HEK293 (cell line): ENCODE results near the gene GRHL3.

Experiments used
- OSR2 ChIP-seq: fragments of 450-650 bp; formaldehyde crosslinking; IDR thresholded peaks from 2 replicates; pipeline ENCODE4 v1.5.1; 2016; ENCODE audit warnings: missing biosample characterization, missing genetic modification characterization
- YY1 ChIP-seq: fragments of 450-650 bp; formaldehyde crosslinking; IDR thresholded peaks from 2 replicates; pipeline ENCODE4 v1.5.1; 2018; ENCODE audit warnings: missing biosample characterization, missing genetic modification characterization
- ZBTB8A ChIP-seq: fragments of 450-650 bp; formaldehyde crosslinking; IDR thresholded peaks from 2 replicates; pipeline ENCODE4 v1.5.1; 2016; ENCODE audit warnings: missing biosample characterization, missing genetic modification characterization
- ZNF169 ChIP-seq: fragments of 450-650 bp; formaldehyde crosslinking; IDR thresholded peaks from 2 replicates; pipeline ENCODE4 v1.5.1; 2016; ENCODE audit warnings: missing biosample characterization, missing genetic modification characterization
- ZNF202 ChIP-seq: fragments of 450-650 bp; formaldehyde crosslinking; IDR thresholded peaks from 2 replicates; pipeline ENCODE4 v1.5.1; 2016; ENCODE audit warnings: missing biosample characterization, missing genetic modification characterization, borderline replicate concordance
- ZNF239 ChIP-seq: fragments of 450-650 bp; formaldehyde crosslinking; IDR thresholded peaks from 2 replicates; pipeline ENCODE4 v1.5.1; 2016; ENCODE audit warnings: missing biosample characterization, missing genetic modification characterization
- ZNF514 ChIP-seq: fragments of 450-650 bp; formaldehyde crosslinking; IDR thresholded peaks from 2 replicates; pipeline ENCODE4 v1.5.1; 2016; ENCODE audit warnings: missing biosample characterization, missing genetic modification characterization
- ZSCAN18 ChIP-seq: fragments of 450-650 bp; formaldehyde crosslinking; IDR thresholded peaks from 2 replicates; pipeline ENCODE4 v1.5.1; 2016; ENCODE audit warnings: missing biosample characterization, missing genetic modification characterization
- TF ChIP-seq, protein P1 (sequence below): fragments of 450-650 bp; formaldehyde crosslinking; IDR thresholded peaks from 2 replicates; pipeline ENCODE4 v1.5.1; 2016; ENCODE audit warnings: missing biosample characterization, missing genetic modification characterization
- TF ChIP-seq, protein P2 (sequence below): fragments of 450-650 bp; IDR thresholded peaks from 2 replicates; pipeline ENCODE4 v1.5.1; 2018; ENCODE audit warnings: missing biosample characterization, missing genetic modification characterization

- TF ChIP-seq, protein P1, sequence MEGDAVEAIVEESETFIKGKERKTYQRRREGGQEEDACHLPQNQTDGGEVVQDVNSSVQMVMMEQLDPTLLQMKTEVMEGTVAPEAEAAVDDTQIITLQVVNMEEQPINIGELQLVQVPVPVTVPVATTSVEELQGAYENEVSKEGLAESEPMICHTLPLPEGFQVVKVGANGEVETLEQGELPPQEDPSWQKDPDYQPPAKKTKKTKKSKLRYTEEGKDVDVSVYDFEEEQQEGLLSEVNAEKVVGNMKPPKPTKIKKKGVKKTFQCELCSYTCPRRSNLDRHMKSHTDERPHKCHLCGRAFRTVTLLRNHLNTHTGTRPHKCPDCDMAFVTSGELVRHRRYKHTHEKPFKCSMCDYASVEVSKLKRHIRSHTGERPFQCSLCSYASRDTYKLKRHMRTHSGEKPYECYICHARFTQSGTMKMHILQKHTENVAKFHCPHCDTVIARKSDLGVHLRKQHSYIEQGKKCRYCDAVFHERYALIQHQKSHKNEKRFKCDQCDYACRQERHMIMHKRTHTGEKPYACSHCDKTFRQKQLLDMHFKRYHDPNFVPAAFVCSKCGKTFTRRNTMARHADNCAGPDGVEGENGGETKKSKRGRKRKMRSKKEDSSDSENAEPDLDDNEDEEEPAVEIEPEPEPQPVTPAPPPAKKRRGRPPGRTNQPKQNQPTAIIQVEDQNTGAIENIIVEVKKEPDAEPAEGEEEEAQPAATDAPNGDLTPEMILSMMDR (tag by site-specific recombination): no peak
- TF ChIP-seq ZNF239 (tag by site-specific recombination) (no peak), ZNF202 (tag by site-specific recombination) (no peak), YY1 (tag by site-specific recombination) (no peak), ZBTB8A (tag by site-specific recombination) (no peak), ZNF514 (tag by site-specific recombination) (no peak), ZSCAN18 (tag by site-specific recombination) (no peak), OSR2 (tag by site-specific recombination) (no peak), ZNF169 (no peak)
- TF ChIP-seq, protein P2, sequence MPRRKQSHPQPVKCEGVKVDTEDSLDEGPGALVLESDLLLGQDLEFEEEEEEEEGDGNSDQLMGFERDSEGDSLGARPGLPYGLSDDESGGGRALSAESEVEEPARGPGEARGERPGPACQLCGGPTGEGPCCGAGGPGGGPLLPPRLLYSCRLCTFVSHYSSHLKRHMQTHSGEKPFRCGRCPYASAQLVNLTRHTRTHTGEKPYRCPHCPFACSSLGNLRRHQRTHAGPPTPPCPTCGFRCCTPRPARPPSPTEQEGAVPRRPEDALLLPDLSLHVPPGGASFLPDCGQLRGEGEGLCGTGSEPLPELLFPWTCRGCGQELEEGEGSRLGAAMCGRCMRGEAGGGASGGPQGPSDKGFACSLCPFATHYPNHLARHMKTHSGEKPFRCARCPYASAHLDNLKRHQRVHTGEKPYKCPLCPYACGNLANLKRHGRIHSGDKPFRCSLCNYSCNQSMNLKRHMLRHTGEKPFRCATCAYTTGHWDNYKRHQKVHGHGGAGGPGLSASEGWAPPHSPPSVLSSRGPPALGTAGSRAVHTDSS: no peak
These were observed 68.5 kb downstream of the GRHL3 start for GRCh38 chr1:24387636-24388175.
